H1 (cell line): Measurements from ENCODE around the gene HS2ST1. TPM values are rescaled to one million over a fixed set of nuclear protein-coding genes. Genes with fewer than 3 reads are reported as not detected.

Experiments
- CHD2 ChIP-seq: IDR thresholded peaks from 2 replicates; pipeline ENCODE4 v1.6.1; 2012; ENCODE audit warnings: low read length, improper control_type of control experiment
- PHF8 ChIP-seq: fragments of 200-600 bp; sonication (generic); conservative IDR thresholded peaks from 2 replicates; pipeline ENCODE4 v1.7.1; 2012; ENCODE audit warnings: low read depth, mild to moderate bottlenecking, inconsistent platforms, low read length, moderate library complexity
- POU5F1 ChIP-seq: IDR thresholded peaks from 2 replicates; pipeline ENCODE4 v1.6.1; 2011; ENCODE audit warnings: low read depth, mild to moderate bottlenecking, low read length, moderate library complexity
- RFX5 ChIP-seq: IDR thresholded peaks from 2 replicates; pipeline ENCODE4 v1.6.1; 2011; ENCODE audit warnings: low read depth, low read length, improper control_type of control experiment, borderline replicate concordance
- polyA plus RNA-seq, 7 experiments: library from polyadenylated mRNA; depleted of rRNA in 3 of 7; stranded (reverse) in 5 of 7; unstranded in 2 of 7; fragments of >200 nt in 5 of 7; fragments of 200-250 nt in 2 of 7; gene quantifications; 1 replicate in 5 of 7; 2 replicates in 1 of 7; 4 replicates in 1 of 7; pipeline versions ENCODE4 v1.2.1 to v1.2.3, GENCODE V29; 2011 to 2013; ENCODE audit warnings: missing spikeins in 2 of 7, mixed read lengths in 2 of 7
- total RNA-seq: library from RNA; stranded (reverse); fragmentation: NEBNext Ultra II Directional; extraction: Animal tissue kit (Norgen Biotek cat#: 25700); gene quantifications from 2 replicates; pipeline ENCODE4 v1.2.1, GENCODE V29; 2021

The HS2ST1 gene
- total and polyA plus RNA-seq, 2 of the 8 experiments (the other 6 are each of a cell fraction or from before 2014, with no cell fraction given) = 5.2 to 28.3 TPM

- no peak for TF ChIP-seq PHF8
- no peak for TF ChIP-seq CHD2
- no peak for TF ChIP-seq RFX5
- no peak for TF ChIP-seq POU5F1
Observed at GRCh38 chr1:86916752-86917151, 2.3 kb downstream of the HS2ST1 start (continued).
